Stimulated activated naive CD8-positive, alpha-beta T cell treated with anti-CD3 and anti-CD28 coated beads, Interleukin-15, Interleukin-2, amounts not matched to agents 100 ng/mL and 50 ng/mL, for 24 hours (primary cell): Measurements from ENCODE around the gene LIMA1.
A peak's percentile ranks its signal among the peaks of the same experiment; 100 is the strongest.
"Not testable (repeated sequence)": the region's sequence is repeated elsewhere in the genome, so short reads cannot be mapped to it uniquely, and the experiment has no call there.

ENCODE experiments used
- H3K27ac Mint-ChIP-seq: one replicate; pipeline ENCODE4 v1.8.0; 2021; ENCODE audit warnings: mild to moderate bottlenecking, mixed read lengths
- H3K27me3 Mint-ChIP-seq: one replicate; pipeline ENCODE4 v1.8.0; 2021; ENCODE audit warnings: mixed read lengths
- H3K36me3 Mint-ChIP-seq: one replicate; pipeline ENCODE4 v1.8.0; 2021; ENCODE audit warnings: low read depth, mixed read lengths
- H3K4me1 Mint-ChIP-seq: one replicate; pipeline ENCODE4 v1.8.0; 2021; ENCODE audit warnings: low read depth, mixed read lengths
- H3K4me3 Mint-ChIP-seq: one replicate; pipeline ENCODE4 v1.8.0; 2021; ENCODE audit warnings: mild to moderate bottlenecking, mixed read lengths
- H3K9me3 Mint-ChIP-seq: one replicate; pipeline ENCODE4 v1.8.0; 2021; ENCODE audit warnings: mixed read lengths

Gene LIMA1

DNA sequence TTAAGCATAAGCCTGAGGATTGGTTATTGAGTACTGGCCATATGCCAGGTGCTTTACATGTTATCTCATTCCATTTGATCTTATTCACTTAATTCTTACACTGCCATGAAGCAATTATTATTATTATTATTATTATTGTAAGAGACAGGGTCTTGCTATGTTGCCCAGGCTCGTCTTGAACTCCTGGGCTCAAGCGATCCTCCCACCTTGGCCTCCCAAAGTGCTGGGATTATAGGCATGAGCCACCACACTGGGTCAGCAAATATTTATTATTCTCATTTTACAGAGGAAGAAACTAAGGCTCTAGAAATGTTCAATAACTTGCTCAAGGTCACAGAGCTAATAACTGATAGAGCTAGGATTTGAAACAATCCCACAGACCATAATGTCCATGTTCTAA, 14.8 kb downstream of the LIMA1 start:
- no peak overlapping the region for H3K27ac Mint-ChIP-seq
- no peaks in the 10 kb centered on the region for H3K9me3 Mint-ChIP-seq
- no peaks in the 10 kb centered on the region for H3K4me1 Mint-ChIP-seq
- H3K36me3 Mint-ChIP-seq = no peaks in the 10 kb centered on the region
- no peaks in the 10 kb centered on the region for H3K27me3 Mint-ChIP-seq
- H3K4me3 Mint-ChIP-seq = no peak overlapping the region

- Mint-ChIP-seq H3K27ac (no peak overlapping the region), H3K4me1 (no peaks in the 10 kb centered on the region), H3K27me3 (no peaks in the 10 kb centered on the region), H3K36me3 (no peaks in the 10 kb centered on the region), H3K9me3 (no peaks in the 10 kb centered on the region), H3K4me3 (no peak overlapping the region)
Measured at GRCh38 chr12:50265770-50266524, 17.4 kb downstream of the LIMA1 start.

GRCh38 chr12:50263832-50264231, 19.5 kb downstream of the LIMA1 start:
- H3K27me3 Mint-ChIP-seq = no peaks in the 10 kb centered on the region
- H3K27ac Mint-ChIP-seq = no peak overlapping the region
- H3K9me3 Mint-ChIP-seq = no peaks in the 10 kb centered on the region
- H3K4me3 Mint-ChIP-seq = no peak overlapping the region
- no peaks in the 10 kb centered on the region for H3K36me3 Mint-ChIP-seq
- no peaks in the 10 kb centered on the region for H3K4me1 Mint-ChIP-seq

- Mint-ChIP-seq H3K4me1 (no peaks in the 10 kb centered on the region), H3K9me3 (no peaks in the 10 kb centered on the region), H3K27ac (no peak overlapping the region), H3K36me3 (no peaks in the 10 kb centered on the region), H3K27me3 (no peaks in the 10 kb centered on the region), H3K4me3 (no peak overlapping the region)
Measured at GRCh38 chr12:50261654-50262053, 21.7 kb downstream of the LIMA1 start.

- Mint-ChIP-seq H3K36me3 (no peaks in the 10 kb centered on the region), H3K27ac (no peak overlapping the region), H3K4me3 (no peak overlapping the region), H3K4me1 (peaks cover 18% of the 10 kb centered on the region), H3K27me3 (no peaks in the 10 kb centered on the region), H3K9me3 (no peaks in the 10 kb centered on the region)
Measured at GRCh38 chr12:50258167-50258551, 25.2 kb downstream of the LIMA1 start.

GRCh38 chr12:50257236-50258166, 25.8 kb downstream of the LIMA1 start:
- Mint-ChIP-seq H3K4me1 (peaks cover 24% of the 10 kb centered on the region), H3K27ac (no peak overlapping the region), H3K36me3 (no peaks in the 10 kb centered on the region), H3K9me3 (no peaks in the 10 kb centered on the region), H3K27me3 (no peaks in the 10 kb centered on the region), H3K4me3 (no peak overlapping the region)

- H3K27me3 Mint-ChIP-seq = no peaks in the 10 kb centered on the region
- peaks cover 32% of the 10 kb centered on the region for H3K4me1 Mint-ChIP-seq
- H3K9me3 Mint-ChIP-seq = no peaks in the 10 kb centered on the region
- H3K27ac Mint-ChIP-seq = no peak overlapping the region
- no peaks in the 10 kb centered on the region for H3K36me3 Mint-ChIP-seq
- no peak overlapping the region for H3K4me3 Mint-ChIP-seq
Measured at GRCh38 chr12:50256761-50257160, 26.6 kb downstream of the LIMA1 start.

DNA sequence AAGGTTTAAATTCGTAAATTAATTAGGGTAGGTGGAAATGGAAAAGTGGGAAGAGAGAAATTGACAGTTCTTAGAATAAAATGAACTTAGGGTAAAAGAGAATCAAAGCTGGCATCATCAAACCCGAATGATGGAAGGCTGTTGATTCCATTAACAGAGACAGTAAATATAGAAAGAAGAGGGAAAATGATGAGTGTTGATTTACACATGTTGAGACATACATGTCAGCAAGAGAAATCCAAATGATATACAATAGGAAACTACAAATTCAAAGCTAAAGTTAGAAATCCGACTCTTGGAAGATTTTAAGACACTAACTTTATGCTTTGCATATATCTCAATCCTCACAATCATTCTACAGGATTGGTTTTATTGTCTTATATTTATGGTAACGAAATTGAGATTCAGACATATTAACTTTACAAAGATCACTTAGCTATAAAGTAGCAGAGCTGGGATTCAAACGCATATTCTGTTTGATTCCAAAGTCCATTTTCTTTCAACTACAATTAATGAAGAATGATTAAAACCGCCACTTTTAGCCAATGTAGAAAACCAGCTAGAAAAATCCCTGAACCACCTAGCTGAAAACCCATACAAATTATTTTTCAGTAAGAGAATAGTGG, 30.2 kb downstream of the LIMA1 start:
- Mint-ChIP-seq H3K4me3 (no peak overlapping the region), H3K4me1 (peaks cover 58% of the 10 kb centered on the region), H3K27me3 (no peaks in the 10 kb centered on the region), H3K9me3 (no peaks in the 10 kb centered on the region), H3K36me3 (no peaks in the 10 kb centered on the region), H3K27ac (no peak overlapping the region)

- H3K27ac Mint-ChIP-seq = no peak overlapping the region
- H3K27me3 Mint-ChIP-seq = no peaks in the 10 kb centered on the region
- no peaks in the 10 kb centered on the region for H3K9me3 Mint-ChIP-seq
- H3K4me3 Mint-ChIP-seq = no peak overlapping the region
- H3K36me3 Mint-ChIP-seq = peaks cover under 1% of the 10 kb centered on the region
- H3K4me1 Mint-ChIP-seq = peaks cover 64% of the 10 kb centered on the region
Measured at GRCh38 chr12:50251619-50252252, 31.6 kb downstream of the LIMA1 start.

GRCh38 chr12:50249464-50250182, 33.7 kb downstream of the LIMA1 start:
- Mint-ChIP-seq H3K36me3 (peaks cover 4% of the 10 kb centered on the region), H3K4me3 (no peak overlapping the region), H3K27ac (no peak overlapping the region), H3K4me1 (peaks cover 68% of the 10 kb centered on the region), H3K27me3 (no peaks in the 10 kb centered on the region), H3K9me3 (no peaks in the 10 kb centered on the region)

DNA sequence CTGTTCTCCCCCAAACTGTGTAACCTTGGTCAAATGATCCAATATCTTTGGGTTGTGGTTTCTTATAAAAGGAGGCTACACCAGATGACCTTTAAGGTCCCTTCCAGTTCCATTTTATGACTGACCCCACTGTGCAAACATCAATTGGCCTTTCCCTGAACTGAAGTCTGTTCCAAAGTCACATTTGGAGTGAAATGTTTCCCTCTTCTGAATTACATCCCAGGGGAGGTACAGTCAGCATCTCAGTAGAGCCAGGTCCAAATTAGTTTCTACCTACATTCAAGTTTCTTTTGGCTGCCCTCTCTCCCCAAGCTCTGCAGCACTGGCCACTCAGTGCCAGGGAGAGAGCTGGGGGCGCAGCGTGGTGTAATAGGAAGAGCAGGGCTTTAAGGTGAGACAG, 34.4 kb downstream of the LIMA1 start:
- peaks cover 61% of the 10 kb centered on the region for H3K4me1 Mint-ChIP-seq

GRCh38 chr12:50248411-50248810, 34.9 kb downstream of the LIMA1 start:
- H3K27me3 Mint-ChIP-seq = no peaks in the 10 kb centered on the region
- no peaks in the 10 kb centered on the region for H3K9me3 Mint-ChIP-seq
- peaks cover 61% of the 10 kb centered on the region for H3K4me1 Mint-ChIP-seq
- peaks cover 4% of the 10 kb centered on the region for H3K36me3 Mint-ChIP-seq
- no peak overlapping the region for H3K27ac Mint-ChIP-seq
- H3K4me3 Mint-ChIP-seq = peak overlapping the region; percentile 25

More for the DNA sequence above, 34.4 kb downstream of the LIMA1 start:
- Mint-ChIP-seq H3K27me3 (no peaks in the 10 kb centered on the region), H3K4me3 (peak overlapping the region; percentile 25), H3K9me3 (no peaks in the 10 kb centered on the region), H3K36me3 (peaks cover 4% of the 10 kb centered on the region), H3K27ac (no peak overlapping the region)

DNA sequence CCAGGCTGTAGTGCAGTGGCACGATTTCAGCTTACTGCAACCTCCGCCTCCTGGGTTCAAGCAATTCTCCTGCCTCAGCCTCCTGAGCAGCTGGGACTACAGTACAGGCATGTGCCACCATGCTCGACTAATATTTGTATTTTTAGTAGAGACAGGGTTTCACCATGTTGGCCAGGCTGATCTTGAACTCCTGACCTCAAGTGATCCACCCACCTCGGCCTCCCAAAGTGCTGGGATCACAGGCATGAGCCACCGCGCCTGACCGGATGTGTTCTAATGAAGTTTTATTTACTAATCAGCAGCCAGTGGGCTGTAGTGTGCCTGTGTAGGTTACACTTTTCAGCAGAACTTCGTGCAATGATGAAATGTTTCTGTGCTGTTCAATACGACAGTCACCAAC, 35.7 kb downstream of the LIMA1 start:
- H3K27me3 Mint-ChIP-seq, H3K9me3 Mint-ChIP-seq, H3K4me3 Mint-ChIP-seq, H3K36me3 Mint-ChIP-seq, H3K27ac Mint-ChIP-seq: not testable (repeated sequence)
- H3K4me1 Mint-ChIP-seq = peaks cover 61% of the 10 kb centered on the region

DNA sequence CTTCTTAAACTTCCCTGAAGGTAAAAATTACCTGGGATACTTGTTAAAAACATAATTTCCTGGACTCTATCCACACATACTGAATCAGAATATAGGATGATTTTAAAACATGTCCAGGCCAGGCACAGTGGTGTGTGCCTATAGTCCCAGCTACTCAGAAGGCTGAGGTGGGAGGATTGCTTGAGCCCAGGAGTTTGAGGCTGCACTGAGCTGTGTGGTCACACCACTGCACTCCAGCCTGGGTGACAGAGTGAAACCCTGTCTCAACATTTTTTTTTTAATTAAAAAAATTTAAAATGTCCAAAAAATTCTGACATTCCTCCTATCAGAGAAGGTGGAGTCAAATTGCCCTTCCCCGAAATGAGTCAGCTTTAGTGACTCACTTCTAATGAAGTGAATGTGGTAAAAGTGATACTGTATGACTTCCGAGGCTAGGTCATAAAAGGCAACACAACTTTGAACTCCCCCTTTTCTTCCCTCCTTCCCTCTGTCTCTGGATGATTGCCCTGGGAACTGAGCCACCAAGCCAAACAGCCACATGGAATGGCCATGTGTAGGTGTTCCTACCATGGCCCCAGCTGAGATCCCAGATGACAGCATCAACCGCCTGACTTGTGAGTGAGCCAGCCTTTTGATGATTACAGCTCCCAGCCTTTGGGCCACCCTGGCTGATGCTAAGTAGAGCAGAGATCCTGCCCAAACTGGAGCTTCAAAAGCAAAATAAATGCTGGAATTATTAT, 36.3 kb downstream of the LIMA1 start:
- H3K36me3 Mint-ChIP-seq = peaks cover 4% of the 10 kb centered on the region
- peak overlapping the region; percentile 77 for H3K4me3 Mint-ChIP-seq
- H3K4me1 Mint-ChIP-seq = peaks cover 58% of the 10 kb centered on the region
- no peaks in the 10 kb centered on the region for H3K27me3 Mint-ChIP-seq
- H3K9me3 Mint-ChIP-seq = no peaks in the 10 kb centered on the region
- H3K27ac Mint-ChIP-seq = peak overlapping the region; percentile 88
